NT2/D1 (cell line): ENCODE results near the gene GHRH.

ENCODE experiments used
- SUZ12 ChIP-seq: IDR thresholded peaks from 2 replicates; pipeline ENCODE4 v1.6.1; 2011; ENCODE audit not compliant: insufficient read length, insufficient read depth; ENCODE audit errors: extremely low read depth
- YY1 ChIP-seq: IDR thresholded peaks from 2 replicates; pipeline ENCODE4 v1.6.1; 2011; ENCODE audit not compliant: insufficient read length, insufficient read depth
- ZNF274 ChIP-seq: IDR thresholded peaks from 2 replicates; pipeline ENCODE4 v1.6.1; 2011; ENCODE audit warnings: mild to moderate bottlenecking, low read depth, low read length

- TF ChIP-seq YY1 (no peak), ZNF274 (no peak), SUZ12 (no peak)
These were observed 43.5 kb upstream of the GHRH start for GRCh38 chr20:37305079-37305478.
